Type B pancreatic cell (in vitro differentiated cells): ENCODE data around the gene CEMIP. TPM values are rescaled to one million over a fixed set of nuclear protein-coding genes. Genes with fewer than 3 reads are reported as not detected.

Experiments
- DNase-seq: peaks from one replicate; pipeline ENCODE4 v3.0.0; 2021; ENCODE audit warnings: mixed read lengths; ENCODE audit not compliant: unreplicated experiment; ENCODE audit errors: extremely low spot score
- H3K27ac Mint-ChIP-seq: 2 replicates; pipeline ENCODE4 v1.8.0; 2021; ENCODE audit warnings: mild to moderate bottlenecking, mixed read lengths
- H3K27me3 Mint-ChIP-seq: 2 replicates; pipeline ENCODE4 v1.8.0; 2021; ENCODE audit warnings: mixed read lengths
- H3K36me3 Mint-ChIP-seq: 2 replicates; pipeline ENCODE4 v1.8.0; 2021; ENCODE audit warnings: mixed read lengths
- H3K4me1 Mint-ChIP-seq: one replicate; pipeline ENCODE4 v1.8.0; 2021; ENCODE audit warnings: mixed read lengths; ENCODE audit not compliant: unreplicated experiment
- H3K4me3 Mint-ChIP-seq: 2 replicates; pipeline ENCODE4 v1.8.0; 2021; ENCODE audit warnings: mild to moderate bottlenecking, mixed read lengths
- H3K9me3 Mint-ChIP-seq: 2 replicates; pipeline ENCODE4 v1.8.0; 2021; ENCODE audit warnings: mixed read lengths
- CTCF ChIP-seq: fragments of 200-600 bp; sonication (generic); conservative IDR thresholded peaks from 2 replicates; pipeline ENCODE4 v1.5.0; 2021; ENCODE audit warnings: antibody characterized with exemption, mild to moderate bottlenecking
- total RNA-seq: library from RNA; stranded (reverse); gene quantifications from 2 replicates; pipeline ENCODE4 v1.2.1, GENCODE V29; 2021; ENCODE audit warnings: low replicate concordance

CEMIP gene
- total RNA-seq, 1 donor from 2014 or later, result 16.4 TPM

GRCh38 chr15:80974914-80975313 lies 195.7 kb downstream of the CEMIP start:
- no peak overlapping the region for H3K27ac Mint-ChIP-seq
- peaks cover 41% of the 10 kb centered on the region for H3K4me1 Mint-ChIP-seq
- peaks cover 24% of the 10 kb centered on the region for H3K36me3 Mint-ChIP-seq
- no peaks in the 10 kb centered on the region for H3K27me3 Mint-ChIP-seq
- no peaks in the 10 kb centered on the region for H3K9me3 Mint-ChIP-seq
- TF ChIP-seq CTCF, result no peak
- no peak overlapping the region for H3K4me3 Mint-ChIP-seq
- DNase-seq, result no peak

- no peak for DNase-seq
- H3K4me3 Mint-ChIP-seq, result no peak overlapping the region
- H3K36me3 Mint-ChIP-seq, result peaks cover 24% of the 10 kb centered on the region
- H3K9me3 Mint-ChIP-seq, result no peaks in the 10 kb centered on the region
- peaks cover 33% of the 10 kb centered on the region for H3K4me1 Mint-ChIP-seq
- no peaks in the 10 kb centered on the region for H3K27me3 Mint-ChIP-seq
- TF ChIP-seq CTCF, result no peak
- H3K27ac Mint-ChIP-seq, result peak overlapping the region; percentile 88
These were observed 197.7 kb downstream of the CEMIP start for GRCh38 chr15:80976851-80977250.

GRCh38 chr15:80977627-80978036 lies 198.5 kb downstream of the CEMIP start:
- H3K27ac Mint-ChIP-seq, result peak overlapping the region; percentile 88
- peak; percentile 74 for DNase-seq
- H3K4me1 Mint-ChIP-seq, result peaks cover 33% of the 10 kb centered on the region
- peaks cover 24% of the 10 kb centered on the region for H3K36me3 Mint-ChIP-seq
- no peaks in the 10 kb centered on the region for H3K9me3 Mint-ChIP-seq
- peak overlapping the region; percentile 63 for H3K4me3 Mint-ChIP-seq
- TF ChIP-seq CTCF, result peak; percentile 76
- no peaks in the 10 kb centered on the region for H3K27me3 Mint-ChIP-seq

- peaks cover 28% of the 10 kb centered on the region for H3K36me3 Mint-ChIP-seq
- H3K4me1 Mint-ChIP-seq, result peaks cover 34% of the 10 kb centered on the region
- no peak for TF ChIP-seq CTCF
- H3K9me3 Mint-ChIP-seq, result no peaks in the 10 kb centered on the region
- no peak for DNase-seq
- no peaks in the 10 kb centered on the region for H3K27me3 Mint-ChIP-seq
- H3K27ac Mint-ChIP-seq, result peak overlapping the region; percentile 88
- peak overlapping the region; percentile 4 for H3K4me3 Mint-ChIP-seq
These were observed 199.6 kb downstream of the CEMIP start for GRCh38 chr15:80978685-80979329.

- Mint-ChIP-seq H3K4me1 (peaks cover 35% of the 10 kb centered on the region), H3K27ac (peak overlapping the region; percentile 88), H3K27me3 (no peaks in the 10 kb centered on the region), H3K9me3 (no peaks in the 10 kb centered on the region), H3K4me3 (no peak overlapping the region), H3K36me3 (peaks cover 28% of the 10 kb centered on the region)
- no peak for TF ChIP-seq CTCF
- DNase-seq, result no peak
These were observed 200.5 kb downstream of the CEMIP start for GRCh38 chr15:80979538-80980200.
